ENCODE measurements around the gene C1orf115.
"Not testable (repeated sequence)": the region's sequence is repeated elsewhere in the genome, so short reads cannot be mapped to it uniquely, and the experiment has no call there.

Gene C1orf115

GRCh38 chr1:220695426-220695825 is 5.3 kb downstream of the C1orf115 start:
- DNase-seq = no peak

GRCh38 chr1:220696226-220696862 is 6.2 kb downstream of the C1orf115 start:
- DNase-seq = no peak

- peak; percentile 60 for DNase-seq
These were observed 6.7 kb downstream of the C1orf115 start for GRCh38 chr1:220696863-220697231.

- no peak for DNase-seq
These were observed 7.2 kb downstream of the C1orf115 start for GRCh38 chr1:220697326-220697725.

- DNase-seq = no peak
These were observed 8.4 kb downstream of the C1orf115 start for GRCh38 chr1:220698607-220699016.

- no peak for DNase-seq
These were observed 8.9 kb downstream of the C1orf115 start for GRCh38 chr1:220699044-220699443.

GRCh38 chr1:220700556-220701179 is 10.5 kb downstream of the C1orf115 start:
- DNase-seq = no peak

- no peak for DNase-seq
These were observed 11.8 kb downstream of the C1orf115 start for GRCh38 chr1:220701974-220702373.

GRCh38 chr1:220702733-220703270 is 12.6 kb downstream of the C1orf115 start:
- no peak for DNase-seq

- DNase-seq = no peak
These were observed 13.1 kb downstream of the C1orf115 start for GRCh38 chr1:220703305-220703704.

- DNase-seq = no peak
These were observed 15.6 kb downstream of the C1orf115 start for GRCh38 chr1:220705782-220706181.

- DNase-seq = no peak
These were observed 16.3 kb downstream of the C1orf115 start for GRCh38 chr1:220706480-220706879.

GRCh38 chr1:220707160-220707559 is 17.0 kb downstream of the C1orf115 start:
- DNase-seq = no peak

- DNase-seq = no peak
These were observed 18.1 kb downstream of the C1orf115 start for GRCh38 chr1:220708244-220708643.

GRCh38 chr1:220708936-220709801 is 19.0 kb downstream of the C1orf115 start:
- DNase-seq = no peak

GRCh38 chr1:220710333-220710732 is 20.2 kb downstream of the C1orf115 start:
- no peak for DNase-seq

GRCh38 chr1:220711056-220711809 is 21.1 kb downstream of the C1orf115 start:
- no peak for DNase-seq

GRCh38 chr1:220715986-220716385 is 25.8 kb downstream of the C1orf115 start:
- DNase-seq = not testable (repeated sequence)

- no peak for DNase-seq
These were observed 27.9 kb downstream of the C1orf115 start for GRCh38 chr1:220717800-220718640.

GRCh38 chr1:220721266-220721665 is 31.1 kb downstream of the C1orf115 start:
- DNase-seq = not testable (repeated sequence)

GRCh38 chr1:220726634-220727033 is 36.5 kb downstream of the C1orf115 start:
- no peak for DNase-seq

GRCh38 chr1:220727519-220727918 is 37.4 kb downstream of the C1orf115 start:
- DNase-seq = no peak

All from kidney glomerular epithelial cell (primary cell).